Mucosa of stomach (tissue), 1 donor: ENCODE measurements around the gene CDK14.

Experiments
- H3K27me3 ChIP-seq: one replicate; pipeline ENCODE4 v1.7.0; 2013; ENCODE audit warnings: mild to moderate bottlenecking, low read length; ENCODE audit not compliant: control insufficient read depth, insufficient read depth
- H3K36me3 ChIP-seq: one replicate; pipeline ENCODE4 v1.7.0; 2013; ENCODE audit warnings: low read length; ENCODE audit not compliant: control insufficient read depth, insufficient read depth
- H3K4me1 ChIP-seq: one replicate; pipeline ENCODE4 v1.7.0; 2013; ENCODE audit warnings: mild to moderate bottlenecking, low read length; ENCODE audit not compliant: control insufficient read depth, insufficient read depth
- H3K4me3 ChIP-seq: one replicate; pipeline ENCODE4 v1.7.0; 2013; ENCODE audit warnings: low read length
- H3K9ac ChIP-seq: one replicate; pipeline ENCODE4 v1.7.0; 2013; ENCODE audit warnings: mild to moderate bottlenecking, low read length, moderate library complexity
- H3K9me3 ChIP-seq: one replicate; pipeline ENCODE4 v1.7.0; 2013; ENCODE audit warnings: mild to moderate bottlenecking, low read length, moderate library complexity; ENCODE audit not compliant: control insufficient read depth
- donor health status: Pancreatic carcinoma.

CDK14 gene

GRCh38 chr7:90977056-90977455, 380.9 kb downstream of the CDK14 start:
- H3K9ac ChIP-seq: no peak overlapping the region
- no peaks in the 10 kb centered on the region for H3K9me3 ChIP-seq
- no peaks in the 10 kb centered on the region for H3K36me3 ChIP-seq
- no peak overlapping the region for H3K4me3 ChIP-seq
- no peaks in the 10 kb centered on the region for H3K27me3 ChIP-seq
- H3K4me1 ChIP-seq: no peaks in the 10 kb centered on the region

GRCh38 chr7:90980545-90980944, 384.4 kb downstream of the CDK14 start:
- Histone ChIP-seq H3K9ac (no peak overlapping the region), H3K4me3 (no peak overlapping the region), H3K4me1 (no peaks in the 10 kb centered on the region), H3K27me3 (no peaks in the 10 kb centered on the region), H3K9me3 (no peaks in the 10 kb centered on the region), H3K36me3 (no peaks in the 10 kb centered on the region)

GRCh38 chr7:90982228-90982627, 386.1 kb downstream of the CDK14 start:
- H3K36me3 ChIP-seq: no peaks in the 10 kb centered on the region

GRCh38 chr7:90984692-90985091, 388.6 kb downstream of the CDK14 start:
- no peaks in the 10 kb centered on the region for H3K9me3 ChIP-seq
- no peak overlapping the region for H3K9ac ChIP-seq
- H3K27me3 ChIP-seq: no peaks in the 10 kb centered on the region
- H3K4me1 ChIP-seq: no peaks in the 10 kb centered on the region
- H3K4me3 ChIP-seq: no peak overlapping the region
- no peaks in the 10 kb centered on the region for H3K36me3 ChIP-seq

More at GRCh38 chr7:90982228-90982627, 386.1 kb downstream of the CDK14 start:
- H3K9ac ChIP-seq: no peak overlapping the region
- no peaks in the 10 kb centered on the region for H3K4me1 ChIP-seq
- no peak overlapping the region for H3K4me3 ChIP-seq
- no peaks in the 10 kb centered on the region for H3K27me3 ChIP-seq
- H3K9me3 ChIP-seq: no peaks in the 10 kb centered on the region

GRCh38 chr7:90988516-90988915, 392.4 kb downstream of the CDK14 start:
- H3K27me3 ChIP-seq: no peaks in the 10 kb centered on the region
- no peak overlapping the region for H3K9ac ChIP-seq
- no peaks in the 10 kb centered on the region for H3K36me3 ChIP-seq
- no peak overlapping the region for H3K4me3 ChIP-seq
- H3K9me3 ChIP-seq: no peaks in the 10 kb centered on the region
- no peaks in the 10 kb centered on the region for H3K4me1 ChIP-seq

GRCh38 chr7:90988996-90989765, 393.1 kb downstream of the CDK14 start:
- H3K9ac ChIP-seq: no peak overlapping the region
- H3K27me3 ChIP-seq: no peaks in the 10 kb centered on the region
- no peaks in the 10 kb centered on the region for H3K36me3 ChIP-seq
- no peaks in the 10 kb centered on the region for H3K9me3 ChIP-seq
- H3K4me3 ChIP-seq: no peak overlapping the region
- no peaks in the 10 kb centered on the region for H3K4me1 ChIP-seq

- Histone ChIP-seq H3K4me3 (no peak overlapping the region), H3K4me1 (no peaks in the 10 kb centered on the region), H3K9ac (no peak overlapping the region), H3K36me3 (no peaks in the 10 kb centered on the region), H3K9me3 (no peaks in the 10 kb centered on the region), H3K27me3 (no peaks in the 10 kb centered on the region)
Observed at GRCh38 chr7:90994121-90994520, 398.0 kb downstream of the CDK14 start.

GRCh38 chr7:90994601-90995000, 398.5 kb downstream of the CDK14 start:
- no peaks in the 10 kb centered on the region for H3K36me3 ChIP-seq
- no peaks in the 10 kb centered on the region for H3K27me3 ChIP-seq
- no peak overlapping the region for H3K9ac ChIP-seq
- no peaks in the 10 kb centered on the region for H3K9me3 ChIP-seq
- no peak overlapping the region for H3K4me3 ChIP-seq
- no peaks in the 10 kb centered on the region for H3K4me1 ChIP-seq

- Histone ChIP-seq H3K4me1 (no peaks in the 10 kb centered on the region), H3K36me3 (no peaks in the 10 kb centered on the region), H3K9ac (no peak overlapping the region), H3K4me3 (no peak overlapping the region), H3K9me3 (no peaks in the 10 kb centered on the region), H3K27me3 (no peaks in the 10 kb centered on the region)
Observed at GRCh38 chr7:90995996-90996395, 399.9 kb downstream of the CDK14 start.

- no peak overlapping the region for H3K4me3 ChIP-seq
- H3K4me1 ChIP-seq: no peaks in the 10 kb centered on the region
Observed at GRCh38 chr7:90999989-91000979, 404.2 kb downstream of the CDK14 start.

GRCh38 chr7:91005024-91005423, 408.9 kb downstream of the CDK14 start:
- Histone ChIP-seq H3K36me3 (no peaks in the 10 kb centered on the region), H3K9me3 (no peaks in the 10 kb centered on the region), H3K4me3 (no peak overlapping the region), H3K27me3 (no peaks in the 10 kb centered on the region), H3K4me1 (no peaks in the 10 kb centered on the region), H3K9ac (no peak overlapping the region)

More at GRCh38 chr7:90999989-91000979, 404.2 kb downstream of the CDK14 start:
- no peaks in the 10 kb centered on the region for H3K36me3 ChIP-seq
- H3K9ac ChIP-seq: no peak overlapping the region
- H3K9me3 ChIP-seq: no peaks in the 10 kb centered on the region
- no peaks in the 10 kb centered on the region for H3K27me3 ChIP-seq

- no peaks in the 10 kb centered on the region for H3K4me1 ChIP-seq
- no peak overlapping the region for H3K9ac ChIP-seq
- H3K36me3 ChIP-seq: no peaks in the 10 kb centered on the region
- H3K9me3 ChIP-seq: no peaks in the 10 kb centered on the region
- H3K27me3 ChIP-seq: no peaks in the 10 kb centered on the region
- no peak overlapping the region for H3K4me3 ChIP-seq
Observed at GRCh38 chr7:91005841-91006240, 409.7 kb downstream of the CDK14 start.
